Medulla oblongata (tissue), 1 donor: Measurements from ENCODE around the gene EPS8L2.
A peak's percentile ranks its signal among the peaks of the same experiment; 100 is the strongest.
"Not testable (repeated sequence)": the region's sequence is repeated elsewhere in the genome, so short reads cannot be mapped to it uniquely, and the experiment has no call there.

ENCODE experiments used
- DNase-seq: peaks from one replicate; pipeline ENCODE4 v3.0.0-alpha.2; 2015; ENCODE audit errors: extremely low spot score

The EPS8L2 gene

DNA sequence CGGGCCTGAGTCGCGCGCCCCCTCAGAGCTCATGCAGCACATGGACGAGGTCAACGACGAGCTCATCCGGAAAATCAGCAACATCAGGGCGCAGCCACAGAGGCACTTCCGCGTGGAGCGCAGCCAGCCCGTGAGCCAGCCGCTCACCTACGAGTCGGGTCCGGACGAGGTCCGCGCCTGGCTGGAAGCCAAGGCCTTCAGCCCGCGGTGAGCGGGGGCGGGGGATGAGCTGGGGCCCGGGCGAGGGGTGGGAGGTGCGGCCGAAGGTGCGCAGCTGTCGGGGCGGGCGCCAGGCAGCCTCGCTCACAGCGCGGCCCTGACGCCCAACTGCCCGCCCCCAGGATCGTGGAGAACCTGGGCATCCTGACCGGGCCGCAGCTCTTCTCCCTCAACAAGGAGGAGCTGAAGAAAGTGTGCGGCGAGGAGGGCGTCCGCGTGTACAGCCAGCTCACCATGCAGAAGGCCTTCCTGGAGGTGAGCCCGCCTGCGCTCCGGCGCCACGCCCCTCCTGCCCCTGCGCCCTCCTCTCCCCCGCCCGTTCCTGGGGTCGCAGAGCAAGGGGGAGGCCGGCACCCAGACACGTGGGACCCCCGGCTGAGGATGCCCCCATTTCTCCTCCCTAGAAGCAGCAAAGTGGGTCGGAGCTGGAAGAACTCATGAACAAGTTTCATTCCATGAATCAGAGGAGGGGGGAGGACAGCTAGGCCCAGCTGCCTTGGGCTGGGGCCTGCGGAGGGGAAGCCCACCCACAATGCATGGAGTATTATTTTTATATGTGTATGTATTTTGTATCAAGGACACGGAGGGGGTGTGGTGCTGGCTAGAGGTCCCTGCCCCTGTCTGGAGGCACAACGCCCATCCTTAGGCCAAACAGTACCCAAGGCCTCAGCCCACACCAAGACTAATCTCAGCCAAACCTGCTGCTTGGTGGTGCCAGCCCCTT is 20.5 kb downstream of the EPS8L2 start:
- no peak for DNase-seq

DNA sequence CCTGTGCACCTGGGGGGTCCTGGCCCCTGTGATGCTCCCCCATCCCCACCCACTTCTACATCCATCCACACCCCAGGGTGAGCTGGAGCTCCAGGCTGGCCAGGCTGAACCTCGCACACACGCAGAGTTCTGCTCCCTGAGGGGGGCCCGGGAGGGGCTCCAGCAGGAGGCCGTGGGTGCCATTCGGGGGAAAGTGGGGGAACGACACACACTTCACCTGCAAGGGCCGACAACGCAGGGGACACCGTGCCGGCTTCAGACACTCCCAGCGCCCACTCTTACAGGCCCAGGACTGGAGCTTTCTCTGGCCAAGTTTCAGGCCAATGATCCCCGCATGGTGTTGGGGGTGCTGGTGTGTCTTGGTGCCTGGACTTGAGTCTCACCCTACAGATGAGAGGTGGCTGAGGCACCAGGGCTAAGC is 21.3 kb downstream of the EPS8L2 start:
- DNase-seq: no peak

DNA sequence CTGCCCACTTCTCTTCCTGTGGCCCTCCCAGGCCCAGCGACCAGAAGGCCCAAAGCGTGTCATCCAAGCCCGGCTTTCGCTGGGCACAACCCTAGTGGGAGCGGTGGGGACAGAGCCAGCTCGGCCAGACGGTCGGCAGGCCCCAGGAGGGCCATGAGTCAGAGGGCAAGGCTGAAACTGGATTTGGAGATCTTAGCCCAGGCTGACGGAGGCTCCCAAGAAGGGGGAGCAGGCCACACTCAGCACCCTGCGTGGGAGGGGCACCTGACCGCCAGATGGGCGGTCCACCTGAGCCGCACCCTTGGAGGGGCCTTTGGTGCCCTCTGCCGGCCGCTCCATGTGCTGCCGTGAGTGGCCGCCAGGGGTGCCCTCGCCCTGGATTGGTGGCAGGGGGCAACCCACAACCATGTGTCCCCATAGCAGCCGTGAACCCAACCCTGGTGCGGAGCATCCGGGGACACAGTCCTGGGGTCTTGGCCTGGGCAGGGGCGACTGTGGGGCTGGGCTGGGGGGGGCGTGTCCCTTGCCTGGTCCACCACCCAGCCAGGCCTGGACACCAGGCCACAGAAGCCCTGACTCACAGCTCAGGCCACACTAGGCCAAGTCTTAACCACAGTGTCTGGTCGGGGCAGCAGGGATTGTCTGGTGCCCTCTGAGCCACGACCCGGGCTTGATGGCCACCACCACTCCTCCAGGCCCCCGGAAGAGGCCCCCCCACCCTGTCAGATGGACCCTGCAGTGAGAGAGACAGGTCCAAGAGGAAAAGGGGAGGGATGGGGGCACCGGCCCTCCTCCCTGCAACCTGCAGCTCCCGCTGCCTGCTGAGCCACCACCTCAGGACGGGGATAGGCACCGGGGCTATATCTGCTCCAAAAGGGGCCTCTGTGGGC is 22.1 kb downstream of the EPS8L2 start:
- DNase-seq: peak; percentile 86

DNA sequence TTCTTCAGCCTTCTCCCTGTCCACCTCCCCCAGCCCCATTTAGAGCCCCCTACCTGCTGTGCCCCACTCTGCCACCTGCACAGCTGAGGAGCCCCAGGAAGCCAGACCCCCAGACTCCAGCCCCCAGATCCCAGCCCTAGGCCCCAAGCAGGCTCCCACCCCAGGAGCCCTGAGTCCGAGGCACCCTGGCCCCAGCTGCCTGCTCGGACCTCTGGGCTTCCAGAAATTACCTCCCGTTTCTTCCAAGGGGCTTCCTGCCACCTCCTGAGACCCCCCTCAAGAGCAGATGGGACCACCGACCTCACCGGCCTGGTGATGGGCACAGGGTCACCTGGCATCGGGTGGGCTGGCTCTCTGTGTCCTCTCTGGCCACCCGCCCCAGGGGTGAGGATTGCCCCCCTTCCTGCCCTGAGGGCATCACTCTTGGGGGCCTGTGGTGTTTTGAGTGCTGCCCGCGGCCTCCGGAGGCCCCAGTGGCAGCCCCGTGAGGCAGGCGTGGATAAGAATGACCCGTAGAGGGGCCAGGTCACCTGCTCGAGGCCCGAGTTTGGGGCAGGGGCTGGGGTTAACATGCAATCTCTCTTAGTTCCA is 23.0 kb downstream of the EPS8L2 start:
- no peak for DNase-seq

DNA sequence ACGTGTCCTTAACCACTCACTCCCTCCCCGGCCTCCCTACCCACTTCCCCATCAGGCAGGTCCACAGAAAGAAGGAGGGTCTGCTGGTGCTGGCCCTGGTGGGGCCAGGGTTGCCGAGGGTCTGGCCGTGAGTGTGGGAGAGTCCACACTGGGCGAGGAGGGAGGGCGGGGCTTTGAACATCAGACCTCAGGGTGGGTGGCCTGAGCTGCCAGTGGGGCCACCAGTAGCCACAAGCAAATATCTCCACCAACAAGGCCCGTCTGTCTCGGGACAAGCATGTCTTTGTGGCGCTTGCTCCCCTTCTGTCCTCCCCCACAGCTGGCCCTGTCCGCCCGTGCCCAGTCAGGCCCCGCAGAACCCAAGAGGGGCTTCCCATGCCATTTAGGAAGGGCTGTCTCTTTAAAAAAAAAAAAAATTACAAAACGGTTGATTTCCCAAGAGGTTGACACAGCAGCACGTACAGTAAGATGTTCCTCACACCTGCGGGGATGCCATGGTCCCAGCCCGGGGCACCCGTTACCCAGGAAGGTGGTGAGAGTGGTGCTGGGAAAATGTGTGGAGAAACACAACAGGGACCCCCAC is 23.6 kb downstream of the EPS8L2 start:
- peak; percentile 93 for DNase-seq

DNA sequence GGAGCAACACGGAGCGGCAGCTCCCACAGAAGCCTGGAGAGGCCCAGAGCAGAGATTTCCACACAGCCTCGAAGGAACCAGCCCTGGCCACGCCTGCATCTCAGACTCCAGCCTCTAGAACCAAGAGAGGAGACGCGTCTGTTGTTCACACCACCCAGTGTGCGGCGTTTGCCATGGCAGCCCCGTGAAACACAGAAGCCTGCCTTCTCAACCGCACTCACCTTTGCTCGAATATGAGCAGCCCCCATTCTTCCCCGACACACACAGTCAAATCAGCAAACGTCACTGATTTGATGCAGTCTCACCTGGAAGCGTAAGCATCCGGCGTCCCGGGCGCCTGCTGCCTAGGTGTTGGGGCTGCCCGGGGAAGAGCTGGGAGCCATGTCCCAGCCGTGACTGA is 27.0 kb downstream of the EPS8L2 start:
- DNase-seq: no peak

DNA sequence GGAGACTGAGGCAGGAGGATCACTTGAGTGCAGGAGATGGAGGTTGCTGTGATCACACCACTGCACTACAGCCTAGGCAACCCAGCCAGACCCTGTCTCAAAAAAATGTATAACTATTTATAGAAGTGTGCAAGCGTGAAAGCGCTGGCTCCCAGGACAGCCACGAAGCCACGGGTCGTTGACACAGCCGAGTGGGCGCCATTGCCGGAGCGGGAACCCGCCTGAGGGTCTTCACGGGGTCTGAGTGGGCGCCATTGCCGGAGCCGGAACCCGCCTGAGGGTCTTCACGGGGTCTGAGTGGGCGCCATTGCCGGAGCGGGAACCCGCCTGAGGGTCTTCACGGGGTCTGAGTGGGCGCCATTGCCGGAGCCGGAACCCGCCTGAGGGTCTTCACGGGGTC is 28.5 kb downstream of the EPS8L2 start:
- DNase-seq: not testable (repeated sequence)

DNA sequence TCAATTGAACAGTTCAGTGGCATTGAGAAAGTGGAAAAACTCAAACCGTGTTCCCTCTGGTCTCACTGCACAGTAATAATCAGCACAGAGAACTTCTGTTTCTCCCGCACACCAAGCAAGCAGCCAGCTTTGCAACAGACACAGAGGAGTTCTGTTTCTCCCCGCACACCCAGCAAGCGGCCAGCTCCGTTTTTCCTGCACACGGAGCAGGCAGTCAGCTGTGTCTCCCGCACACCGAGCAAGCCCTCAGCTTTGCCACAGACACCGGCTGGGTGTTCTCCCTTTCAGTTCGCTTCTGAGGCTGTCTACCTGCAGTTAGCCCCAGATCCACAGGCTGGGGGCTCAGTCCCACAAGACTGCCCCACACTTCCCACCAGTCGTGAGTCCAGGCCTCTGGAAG is 31.3 kb downstream of the EPS8L2 start:
- DNase-seq: peak; percentile 75

DNA sequence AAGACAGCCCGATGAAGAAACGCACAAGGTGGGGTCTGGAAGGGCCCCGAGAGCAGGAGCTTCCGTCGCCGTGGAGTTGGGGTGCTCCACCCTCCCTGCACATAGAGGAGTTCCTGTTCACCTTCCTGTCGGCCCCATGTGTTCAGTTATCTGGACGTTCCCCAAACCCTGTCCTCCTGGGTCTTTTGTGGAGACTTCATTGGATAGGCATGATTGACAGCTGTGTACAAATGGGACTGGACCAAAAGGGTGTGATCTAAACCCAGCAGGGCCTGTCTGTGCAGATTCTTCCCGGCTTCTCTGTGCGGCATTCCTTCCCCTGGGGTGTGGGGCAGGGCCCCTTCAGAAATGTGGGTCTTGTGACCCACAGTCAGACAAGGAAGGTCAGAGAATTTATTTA is 31.9 kb downstream of the EPS8L2 start:
- not testable (repeated sequence) for DNase-seq

DNA sequence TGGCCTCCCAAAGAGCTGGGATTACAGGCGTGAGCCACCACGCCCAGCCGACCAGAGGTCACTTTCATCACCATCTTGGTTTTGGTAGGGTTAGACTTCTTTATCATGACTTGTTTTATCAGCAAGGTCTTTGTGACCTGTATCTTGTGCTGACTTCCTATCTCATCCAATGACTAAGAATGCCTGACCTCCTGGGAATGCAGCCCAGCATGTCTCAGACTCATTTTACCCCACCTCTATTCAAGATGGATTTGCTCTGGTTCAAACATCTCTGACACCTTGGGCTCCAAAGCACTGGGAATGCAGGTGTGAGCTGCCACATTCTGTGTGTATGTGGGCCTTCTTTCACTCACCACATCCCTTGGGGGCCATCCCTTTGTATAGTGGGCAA is 36.1 kb downstream of the EPS8L2 start:
- DNase-seq: no peak

DNA sequence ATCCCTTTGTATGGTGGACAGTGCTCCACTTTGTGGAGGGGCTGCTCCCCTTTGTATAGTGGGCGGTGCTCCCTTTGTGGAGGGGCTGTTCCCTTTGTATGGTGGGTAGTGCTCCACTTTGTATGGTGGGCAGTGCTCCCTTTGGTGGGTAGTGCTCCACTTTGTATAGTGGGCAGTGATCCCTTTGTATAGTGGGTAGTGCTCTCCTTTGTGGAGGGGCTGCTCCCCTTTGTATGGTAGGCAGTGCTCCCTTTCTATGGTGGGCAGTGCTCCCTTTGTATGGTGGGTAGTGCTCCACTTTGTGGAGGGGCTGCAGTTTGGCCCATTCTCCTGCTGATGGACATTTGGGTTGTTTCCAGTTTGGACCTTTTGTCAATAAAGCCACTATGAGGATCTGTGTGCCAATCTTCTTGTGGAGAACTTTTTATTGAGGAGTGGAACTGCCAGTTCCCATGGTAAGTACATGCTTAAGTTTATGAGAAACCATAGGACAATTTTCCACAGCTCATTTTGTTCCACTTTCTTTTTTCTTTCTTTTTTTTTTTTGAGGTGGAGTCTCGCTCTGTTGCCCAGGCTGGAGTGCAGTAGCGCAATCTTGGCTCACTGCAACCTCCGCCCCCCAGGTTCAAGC is 36.7 kb downstream of the EPS8L2 start:
- DNase-seq: no peak

DNA sequence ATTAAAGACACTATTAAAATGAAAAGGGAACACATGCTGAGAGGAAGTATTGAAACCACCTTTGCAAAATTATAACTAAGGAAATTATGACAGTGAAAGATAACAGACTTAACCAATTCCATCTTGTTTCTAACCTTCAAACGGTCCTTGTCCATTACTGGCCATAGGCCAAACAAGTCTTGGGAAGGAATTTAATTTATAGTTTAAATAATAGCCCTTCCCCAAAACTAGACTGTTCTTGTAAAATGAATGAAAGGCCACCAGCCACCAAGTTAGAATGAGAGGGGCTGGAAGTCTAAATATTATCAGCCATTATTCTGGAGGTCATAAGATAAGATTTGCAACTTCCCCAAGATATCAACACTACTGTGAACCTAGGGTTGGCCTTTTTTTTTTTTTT is 39.4 kb downstream of the EPS8L2 start:
- DNase-seq: no peak

DNA sequence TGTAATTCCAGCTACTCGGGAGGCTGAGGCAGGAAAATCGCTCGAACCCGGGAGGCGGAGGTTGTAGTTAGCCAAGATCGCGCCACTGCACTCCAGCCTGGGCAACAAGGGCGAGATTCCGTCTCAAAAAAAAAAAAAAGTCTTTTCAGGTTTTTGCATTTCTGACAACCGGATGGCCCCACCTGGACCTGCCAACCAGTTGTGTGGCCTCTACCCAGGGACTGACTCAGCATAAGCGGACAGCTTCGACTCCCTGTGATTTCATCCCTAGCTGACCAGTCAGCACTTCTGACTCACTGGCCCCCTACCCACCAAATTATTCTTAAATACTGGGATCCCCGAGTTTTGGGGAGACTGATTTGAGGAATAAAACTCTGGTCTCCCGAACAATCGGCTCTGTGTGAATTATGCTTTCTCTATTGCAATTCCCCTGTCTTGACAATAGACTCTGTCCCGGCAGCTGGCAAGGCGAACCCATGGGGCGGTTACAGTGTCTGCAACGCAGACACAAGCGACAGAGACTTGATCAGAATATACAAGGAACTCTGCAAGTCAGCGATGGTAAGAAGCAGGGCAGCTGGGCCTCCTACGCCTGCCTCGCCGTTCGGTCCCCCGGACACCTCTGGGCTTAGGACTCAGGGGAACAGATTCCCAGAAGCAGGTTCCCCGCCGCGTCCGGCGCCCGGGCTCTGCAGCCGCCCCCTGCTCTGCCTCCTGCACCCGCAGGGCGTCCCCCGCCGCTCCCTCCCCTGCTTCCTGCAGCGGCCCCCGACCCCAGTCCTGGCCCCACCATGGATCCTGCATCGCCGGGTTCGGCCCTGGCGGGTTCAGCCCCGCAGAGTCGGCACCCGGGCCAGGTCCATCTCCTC is 40.5 kb downstream of the EPS8L2 start:
- peak; percentile 79 for DNase-seq

DNA sequence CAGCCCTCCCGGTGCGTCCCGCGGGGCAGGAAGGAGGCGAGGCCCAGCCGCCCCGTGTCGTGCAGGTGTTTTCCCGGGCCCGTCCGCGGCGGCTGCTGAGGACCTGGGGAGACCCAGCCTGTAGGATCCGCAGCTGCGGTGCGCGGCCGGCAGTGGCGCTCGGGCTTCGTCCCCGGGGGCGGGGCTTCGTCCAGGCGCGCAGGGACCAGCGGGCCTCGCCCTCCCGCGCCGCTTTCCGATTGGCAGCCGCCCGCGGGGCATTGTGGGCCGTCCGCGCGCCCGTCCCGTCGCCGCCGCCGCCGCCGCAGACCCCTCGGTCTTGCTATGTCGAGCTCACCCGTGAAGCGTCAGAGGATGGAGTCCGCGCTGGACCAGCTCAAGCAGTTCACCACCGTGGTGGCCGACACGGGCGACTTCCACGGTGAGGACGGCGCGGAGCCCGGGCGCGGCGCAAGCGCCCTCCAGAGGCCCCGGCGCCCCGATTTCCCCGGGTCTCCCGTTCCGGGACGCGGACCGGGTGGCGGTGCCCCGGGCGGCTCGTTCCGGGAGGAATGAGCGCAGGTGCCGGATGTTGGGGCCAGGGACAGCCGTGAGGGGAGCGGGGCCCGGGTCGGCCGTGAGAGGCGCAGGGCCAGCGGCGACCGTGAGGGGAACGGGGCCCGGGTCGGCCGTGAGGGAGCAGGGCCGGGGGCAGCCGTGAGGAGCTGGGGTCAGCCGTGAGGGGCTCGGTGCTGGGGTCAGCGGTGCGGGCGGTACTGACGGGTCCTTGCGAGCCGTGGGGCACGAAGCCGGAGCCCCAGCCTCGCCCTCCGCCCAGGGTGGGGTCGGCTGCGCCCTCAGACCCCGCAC is 41.4 kb downstream of the EPS8L2 start, which contains the start of gene TALDO1:
Gene TALDO1, plus strand, starts transcription at position 307 of the 849 bp plus-strand sequence. Its CDS starts 18 bp downstream, at position 325.
- DNase-seq: peak; percentile 92

DNA sequence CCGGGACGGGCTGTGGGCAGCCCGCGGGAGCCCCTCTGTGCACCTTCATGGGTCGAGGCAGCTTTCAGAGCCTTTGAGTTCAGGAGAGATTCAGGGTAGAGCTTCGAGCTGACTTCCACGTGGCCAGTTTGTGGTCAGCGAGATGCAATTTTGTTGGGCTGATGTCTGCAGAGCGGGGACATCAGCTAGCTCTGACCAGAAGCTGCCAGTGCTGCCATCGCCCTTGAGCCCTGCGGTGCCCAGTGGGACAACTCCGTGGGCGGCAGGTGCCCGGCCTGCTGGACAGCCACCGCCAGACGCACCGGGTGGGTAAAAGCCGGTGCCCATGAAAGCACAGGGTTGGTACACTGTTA is 42.0 kb downstream of the EPS8L2 start:
- DNase-seq: no peak

DNA sequence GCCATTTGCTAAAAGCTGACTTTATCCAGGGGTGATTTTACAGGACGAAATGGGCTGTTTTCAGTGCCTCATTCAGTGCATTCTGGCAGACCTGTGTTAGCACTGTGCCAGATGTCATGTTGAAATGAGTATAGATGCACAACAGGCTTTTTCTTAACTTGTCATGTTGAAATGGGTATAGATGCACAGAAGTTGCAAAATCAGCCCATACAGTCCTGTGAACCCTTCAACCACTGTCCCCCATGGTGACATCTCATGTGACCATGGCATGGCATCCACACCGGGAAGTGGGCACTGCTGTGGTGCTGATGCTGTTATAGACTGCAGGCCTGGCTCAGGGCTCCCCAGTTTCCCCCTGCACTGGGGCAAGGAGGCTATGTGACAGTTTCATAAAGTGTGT is 43.7 kb downstream of the EPS8L2 start:
- DNase-seq: no peak

DNA sequence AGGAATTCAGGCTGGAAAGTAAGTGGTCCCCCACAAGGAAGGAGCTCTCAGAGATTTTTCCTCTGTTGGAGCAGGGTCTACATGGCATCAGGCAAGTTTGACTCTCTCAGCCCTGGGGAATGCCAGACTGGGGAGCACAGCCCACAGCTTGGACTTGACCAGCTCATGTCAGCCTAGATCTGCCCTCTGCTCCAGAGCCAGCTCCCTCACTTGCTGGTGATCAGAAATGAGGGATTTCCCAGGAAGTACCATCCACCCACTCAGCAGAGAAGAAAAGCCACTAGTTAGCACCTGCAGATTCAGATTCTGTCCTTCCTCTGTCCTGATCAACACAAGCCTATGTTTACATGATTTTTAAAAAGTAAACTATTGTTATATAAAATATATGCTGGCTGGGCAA is 54.2 kb downstream of the EPS8L2 start:
- no peak for DNase-seq

DNA sequence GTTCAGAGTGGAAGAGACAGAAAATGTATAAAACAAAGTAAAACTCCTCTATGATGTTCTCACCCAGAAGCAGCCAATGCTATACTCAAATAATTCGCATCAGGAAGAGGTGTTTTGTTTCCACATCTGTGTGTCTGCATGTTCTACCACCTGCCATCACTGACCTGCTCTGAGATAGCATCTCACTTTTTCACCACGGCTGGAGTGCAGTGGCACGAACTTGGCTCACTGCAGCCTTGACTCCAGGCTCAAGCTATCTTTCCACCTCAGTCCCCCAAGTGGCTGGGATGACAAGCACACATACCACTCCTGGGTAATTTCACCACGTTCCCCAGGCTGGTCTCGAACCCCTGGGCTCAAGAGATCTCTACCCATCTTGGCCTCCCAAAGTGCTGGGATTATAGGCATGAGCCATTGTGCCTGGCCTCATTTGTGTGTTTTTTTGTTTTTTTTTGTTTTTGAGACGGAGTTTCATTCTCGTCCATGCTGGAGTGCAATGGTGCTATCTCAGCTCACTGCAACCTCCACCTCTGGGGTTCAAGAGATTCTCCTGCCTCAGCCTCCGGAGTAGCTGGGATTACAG is 55.6 kb downstream of the EPS8L2 start:
- no peak for DNase-seq
